ENCODE measurements around the gene ANKS1A. TPM values are rescaled to one million over a fixed set of nuclear protein-coding genes. Genes with fewer than 3 reads are reported as not detected.

Gene ANKS1A
- polyA plus RNA-seq, 3 donors, result 1.7 to 8.0 (median 3.1) TPM

GRCh38 chr6:35053701-35054100 lies 164.6 kb downstream of the ANKS1A start:
- Histone ChIP-seq H3K27ac (ENCODE audit: low read depth in 1 of 2, low read length in 2 of 2) (no peak overlapping the region), H3K9me3 (replicated peaks in 1 of 2; ENCODE audit: control insufficient read depth in 1 of 2, insufficient read depth in 1 of 2, low read length in 2 of 2) (no peaks in the 10 kb centered on the region), H3K79me2 (ENCODE audit: insufficient read depth, low read length) (peaks cover 4% of the 10 kb centered on the region), H3K36me3 (replicated peaks in 1 of 2; ENCODE audit: control insufficient read depth in 1 of 2, insufficient read depth in 2 of 2, low read length in 2 of 2) (peaks cover 23 to 57% of the 10 kb centered on the region in 2 donors), H3K4me3 (replicated peaks in 1 of 3; ENCODE audit: low read depth in 2 of 3, low read length in 3 of 3) (no peak overlapping the region), H4K20me1 (ENCODE audit: insufficient read depth, low read length) (no peaks in the 10 kb centered on the region), H3K27me3 (ENCODE audit: control insufficient read depth in 2 of 2, insufficient read depth in 2 of 2, low read length in 2 of 2) (no peaks in the 10 kb centered on the region), H3K4me2 (replicated peaks; ENCODE audit: extremely low read depth, low read length, poor library complexity, severe bottlenecking) (no peak overlapping the region), H3K9ac (ENCODE audit: insufficient read depth, low read length, poor library complexity, severe bottlenecking) (no peak overlapping the region), H2AFZ (ENCODE audit: insufficient read depth, low read depth, low read length, poor library complexity, severe bottlenecking) (no peak overlapping the region), H3K4me1 (ENCODE audit: control insufficient read depth in 1 of 2, insufficient read depth in 2 of 2, low read length in 2 of 2) (peaks cover 16 to 29% of the 10 kb centered on the region in 2 donors)
- DNase-seq, result no peak
- peak overlapping the region in 1 of 7 donors; percentile 15 for H3K27ac Mint-ChIP-seq
- TF ChIP-seq CTCF (IDR thresholded peaks at IDR 0.05), result no peak
- peaks cover 11% of the 10 kb centered on the region for H3K4me1 Mint-ChIP-seq
- peaks cover 0 to 2% (median 2%) of the 10 kb centered on the region in 3 donors for H3K27me3 Mint-ChIP-seq (ENCODE audit: low read depth in 3 of 3)
- WGBS (ENCODE audit: insufficient coverage), result 100% methylated on average over 2 of the region's 3 CpGs
- H3K9me3 Mint-ChIP-seq, result no peaks in the 10 kb centered on the region
- intact Hi-C loops (cut with micrococcal nuclease), result no loop called here
- peaks cover 47 to 55% of the 10 kb centered on the region in 2 donors for H3K36me3 Mint-ChIP-seq
- H3K4me3 Mint-ChIP-seq, result no peak overlapping the region

DNA sequence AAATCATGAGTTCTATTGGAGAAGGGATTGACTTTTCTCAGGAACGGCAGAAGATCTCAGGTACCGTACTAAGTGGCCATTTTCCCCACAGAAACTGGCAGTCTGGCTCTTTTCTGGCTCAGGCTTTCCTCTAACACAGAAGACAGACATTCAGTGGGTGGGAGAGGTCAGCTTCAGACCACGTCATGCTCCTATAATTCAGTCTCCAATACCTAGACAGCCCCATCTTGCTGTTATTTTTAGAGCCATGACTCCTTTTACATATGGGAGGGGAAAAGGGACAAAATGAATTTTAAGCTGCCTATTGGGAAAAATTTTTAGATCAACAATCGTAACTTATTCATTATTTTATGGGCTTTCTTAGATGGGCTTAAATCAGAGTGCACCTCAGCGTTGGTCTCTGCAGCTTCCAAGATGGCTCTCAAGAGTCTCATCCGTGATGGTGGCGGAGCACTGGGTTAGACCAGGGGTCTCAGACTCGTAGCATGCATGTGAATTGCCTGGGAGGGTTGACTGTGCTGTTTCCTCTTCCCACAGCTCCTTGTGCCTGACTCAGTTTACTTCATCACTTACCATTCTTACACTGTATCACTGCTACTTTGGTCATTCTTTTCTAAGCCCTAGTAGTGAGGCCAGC lies 165.2 kb downstream of the ANKS1A start:
- DNase-seq, result no peak
- peaks cover 4% of the 10 kb centered on the region for H3K79me2 ChIP-seq (ENCODE audit: insufficient read depth, low read length)
- H3K27me3 Mint-ChIP-seq (ENCODE audit: low read depth in 3 of 3), result peaks cover 0 to 2% (median 2%) of the 10 kb centered on the region in 3 donors
- no peak overlapping the region for H2AFZ ChIP-seq (ENCODE audit: insufficient read depth, low read depth, low read length, poor library complexity, severe bottlenecking)
- peaks cover 11% of the 10 kb centered on the region for H3K4me1 Mint-ChIP-seq
- no peak for TF ChIP-seq CTCF (IDR thresholded peaks at IDR 0.05)
- H3K4me3 ChIP-seq (replicated peaks in 1 of 3; ENCODE audit: low read depth in 2 of 3, low read length in 3 of 3), result no peak overlapping the region
- no peaks in the 10 kb centered on the region for H3K9me3 Mint-ChIP-seq
- WGBS (ENCODE audit: insufficient coverage), result 90% methylated on average over 2 of the region's 8 CpGs
- H3K36me3 Mint-ChIP-seq, result peaks cover 50 to 59% of the 10 kb centered on the region in 2 donors
- H3K4me2 ChIP-seq (replicated peaks; ENCODE audit: extremely low read depth, low read length, poor library complexity, severe bottlenecking), result no peak overlapping the region
- no peak overlapping the region for H3K27ac Mint-ChIP-seq
- no peak overlapping the region for H3K9ac ChIP-seq (ENCODE audit: insufficient read depth, low read length, poor library complexity, severe bottlenecking)
- no peaks in the 10 kb centered on the region for H3K9me3 ChIP-seq (replicated peaks in 1 of 2; ENCODE audit: control insufficient read depth in 1 of 2, insufficient read depth in 1 of 2, low read length in 2 of 2)
- intact Hi-C loops (cut with micrococcal nuclease), result no loop called here
- H3K36me3 ChIP-seq (replicated peaks in 1 of 2; ENCODE audit: control insufficient read depth in 1 of 2, insufficient read depth in 2 of 2, low read length in 2 of 2), result peaks cover 28 to 63% of the 10 kb centered on the region in 2 donors
- H3K4me3 Mint-ChIP-seq, result no peak overlapping the region
- peaks cover 11 to 24% of the 10 kb centered on the region in 2 donors for H3K4me1 ChIP-seq (ENCODE audit: control insufficient read depth in 1 of 2, insufficient read depth in 2 of 2, low read length in 2 of 2)
- H4K20me1 ChIP-seq (ENCODE audit: insufficient read depth, low read length), result no peaks in the 10 kb centered on the region
- no peaks in the 10 kb centered on the region for H3K27me3 ChIP-seq (ENCODE audit: control insufficient read depth in 2 of 2, insufficient read depth in 2 of 2, low read length in 2 of 2)
- H3K27ac ChIP-seq (ENCODE audit: low read depth in 1 of 2, low read length in 2 of 2), result no peak overlapping the region

All from CD14-positive monocyte (primary cell).